Measurements from ENCODE around the gene PRKCH.

Gene PRKCH

DNA sequence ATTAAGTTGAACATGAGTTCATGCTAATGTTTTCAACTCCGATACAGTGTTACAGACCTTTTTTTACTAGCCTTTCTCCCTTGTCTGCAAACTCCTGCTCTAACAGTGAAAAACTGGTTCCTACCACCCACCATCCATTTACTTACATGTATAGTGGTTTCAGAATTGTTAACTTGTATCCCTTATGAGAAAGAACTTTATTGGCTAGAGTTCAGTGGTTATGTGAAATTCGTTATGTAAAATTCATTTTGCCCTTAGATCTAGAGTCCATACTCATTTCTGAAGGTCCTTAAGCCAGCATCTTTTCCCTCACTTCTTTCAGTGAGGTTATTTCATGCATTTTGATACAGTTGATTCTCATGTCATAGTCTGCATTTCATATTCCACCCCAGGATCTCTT is 51.0 kb downstream of the PRKCH start:
- peaks cover 20% of the 10 kb centered on the region for H3K4me1 ChIP-seq (ENCODE audit: insufficient read depth, low read length, poor library complexity, severe bottlenecking)
- H3F3A ChIP-seq (ENCODE audit: low read depth): no peaks in the 10 kb centered on the region
- no peak overlapping the region for H3K4me2 ChIP-seq (ENCODE audit: low read depth, low read length, poor library complexity, severe bottlenecking)
- H3K9me3 ChIP-seq (ENCODE audit: insufficient read depth, low read depth, low read length): peaks cover 24% of the 10 kb centered on the region; the same call in 1 of the 2 replicates
- H4K20me1 ChIP-seq (ENCODE audit: insufficient read depth, low read length, poor library complexity, severe bottlenecking): peaks cover 31% of the 10 kb centered on the region
- peaks cover 35% of the 10 kb centered on the region; the same call in 1 of the 2 replicates for H3K36me3 ChIP-seq (ENCODE audit: insufficient read depth, low read length)
- no peaks in the 10 kb centered on the region for H3K9me2 ChIP-seq (replicated peaks; ENCODE audit: low read depth, low read length)
- no peak for TF ChIP-seq EZH2phosphoT487 (IDR thresholded peaks at IDR 0.05; ENCODE audit: borderline replicate concordance)
- TF ChIP-seq, protein P1, sequence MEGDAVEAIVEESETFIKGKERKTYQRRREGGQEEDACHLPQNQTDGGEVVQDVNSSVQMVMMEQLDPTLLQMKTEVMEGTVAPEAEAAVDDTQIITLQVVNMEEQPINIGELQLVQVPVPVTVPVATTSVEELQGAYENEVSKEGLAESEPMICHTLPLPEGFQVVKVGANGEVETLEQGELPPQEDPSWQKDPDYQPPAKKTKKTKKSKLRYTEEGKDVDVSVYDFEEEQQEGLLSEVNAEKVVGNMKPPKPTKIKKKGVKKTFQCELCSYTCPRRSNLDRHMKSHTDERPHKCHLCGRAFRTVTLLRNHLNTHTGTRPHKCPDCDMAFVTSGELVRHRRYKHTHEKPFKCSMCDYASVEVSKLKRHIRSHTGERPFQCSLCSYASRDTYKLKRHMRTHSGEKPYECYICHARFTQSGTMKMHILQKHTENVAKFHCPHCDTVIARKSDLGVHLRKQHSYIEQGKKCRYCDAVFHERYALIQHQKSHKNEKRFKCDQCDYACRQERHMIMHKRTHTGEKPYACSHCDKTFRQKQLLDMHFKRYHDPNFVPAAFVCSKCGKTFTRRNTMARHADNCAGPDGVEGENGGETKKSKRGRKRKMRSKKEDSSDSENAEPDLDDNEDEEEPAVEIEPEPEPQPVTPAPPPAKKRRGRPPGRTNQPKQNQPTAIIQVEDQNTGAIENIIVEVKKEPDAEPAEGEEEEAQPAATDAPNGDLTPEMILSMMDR (conservative IDR thresholded peaks at IDR 0.05; ENCODE audit: low read length): no peak
- no peak overlapping the region for H3K4me3 ChIP-seq (ENCODE audit: low read length, poor library complexity, severe bottlenecking)
- H3K79me2 ChIP-seq (ENCODE audit: insufficient read depth, low read length): peaks cover 100% of the 10 kb centered on the region
- no peak overlapping the region for H3K9ac ChIP-seq (ENCODE audit: low read depth, low read length, poor library complexity, severe bottlenecking)
- H3K27me3 ChIP-seq (ENCODE audit: insufficient read depth, low read length, poor library complexity, severe bottlenecking): no peaks in the 10 kb centered on the region
- H2AFZ ChIP-seq (ENCODE audit: low read length): no peak overlapping the region

DNA sequence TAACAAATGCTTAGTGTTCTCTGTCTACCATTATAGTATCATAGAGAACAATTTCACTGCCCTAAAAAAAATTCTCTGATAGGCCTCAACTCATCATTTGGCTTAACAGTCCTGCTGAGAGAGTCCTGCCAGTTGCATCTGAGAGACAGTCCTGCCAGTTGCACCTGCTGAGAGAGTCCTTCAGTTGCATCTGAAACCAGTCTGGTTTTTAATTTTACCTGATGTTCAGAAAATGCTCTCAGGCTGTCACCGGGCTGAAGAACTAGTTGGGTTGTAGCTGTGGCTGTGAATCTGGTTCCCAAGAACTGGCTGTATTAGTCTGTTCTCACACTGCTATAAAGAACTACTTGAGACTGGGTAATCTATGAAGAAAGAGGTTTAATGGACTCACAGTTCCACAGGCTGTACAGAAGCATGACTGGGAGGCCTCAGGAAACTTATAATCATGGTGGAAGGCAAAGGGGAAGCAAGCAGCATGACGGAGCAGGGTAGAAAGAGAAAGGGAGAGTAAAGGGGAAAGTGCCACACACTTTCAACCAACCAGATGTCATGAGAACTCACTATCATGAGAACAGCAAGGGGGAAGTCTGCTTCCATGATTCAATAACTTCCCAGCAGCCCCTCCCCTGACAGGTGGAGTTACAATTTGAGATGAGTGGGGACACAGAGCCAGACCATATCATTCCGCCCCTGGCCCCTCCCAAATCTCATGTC is 51.6 kb downstream of the PRKCH start:
- no peak overlapping the region for H3K4me2 ChIP-seq (ENCODE audit: low read depth, low read length, poor library complexity, severe bottlenecking)
- H3K4me1 ChIP-seq (ENCODE audit: insufficient read depth, low read length, poor library complexity, severe bottlenecking): peaks cover 20% of the 10 kb centered on the region
- TF ChIP-seq, protein P1 (conservative IDR thresholded peaks at IDR 0.05; ENCODE audit: low read length): no peak
- no peak for TF ChIP-seq EZH2phosphoT487 (IDR thresholded peaks at IDR 0.05; ENCODE audit: borderline replicate concordance)
- no peak overlapping the region for H3K4me3 ChIP-seq (ENCODE audit: low read length, poor library complexity, severe bottlenecking)
- peaks cover 31% of the 10 kb centered on the region for H4K20me1 ChIP-seq (ENCODE audit: insufficient read depth, low read length, poor library complexity, severe bottlenecking)
- peaks cover 24% of the 10 kb centered on the region; the same call in 1 of the 2 replicates for H3K9me3 ChIP-seq (ENCODE audit: insufficient read depth, low read depth, low read length)
- no peak overlapping the region for H3K9ac ChIP-seq (ENCODE audit: low read depth, low read length, poor library complexity, severe bottlenecking)
- H3K79me2 ChIP-seq (ENCODE audit: insufficient read depth, low read length): peaks cover 100% of the 10 kb centered on the region
- H3F3A ChIP-seq (ENCODE audit: low read depth): no peaks in the 10 kb centered on the region
- H3K36me3 ChIP-seq (ENCODE audit: insufficient read depth, low read length): peaks cover 35% of the 10 kb centered on the region; the same call in 1 of the 2 replicates
- H3K27me3 ChIP-seq (ENCODE audit: insufficient read depth, low read length, poor library complexity, severe bottlenecking): no peaks in the 10 kb centered on the region
- no peak overlapping the region for H2AFZ ChIP-seq (ENCODE audit: low read length)
- H3K9me2 ChIP-seq (replicated peaks; ENCODE audit: low read depth, low read length): no peaks in the 10 kb centered on the region

DNA sequence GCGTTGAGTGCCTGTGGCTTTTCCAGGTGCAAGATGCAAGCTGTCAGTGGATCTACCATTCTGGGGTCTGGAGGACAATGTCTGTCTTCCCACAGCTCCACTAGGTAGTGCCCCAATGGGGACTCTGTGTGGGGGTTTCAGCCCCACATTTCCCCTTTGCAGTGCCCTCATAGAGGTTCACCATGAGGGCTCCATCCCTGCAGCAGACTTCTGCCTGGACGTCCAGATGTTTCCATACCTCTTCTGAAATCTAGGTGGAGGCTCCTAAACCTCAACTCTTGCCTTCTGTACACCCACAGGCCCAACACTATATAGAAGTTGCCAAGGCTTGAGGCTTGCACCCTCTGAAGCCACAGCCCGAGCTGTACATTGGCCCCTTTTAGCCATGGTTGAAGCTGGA is 52.9 kb downstream of the PRKCH start:
- Histone ChIP-seq H3K27me3 (ENCODE audit: insufficient read depth, low read length, poor library complexity, severe bottlenecking) (no peaks in the 10 kb centered on the region), H3K79me2 (ENCODE audit: insufficient read depth, low read length) (peaks cover 100% of the 10 kb centered on the region), H2AFZ (ENCODE audit: low read length) (no peak overlapping the region), H3F3A (ENCODE audit: low read depth) (no peaks in the 10 kb centered on the region), H3K36me3 (ENCODE audit: insufficient read depth, low read length) (peaks cover 40% of the 10 kb centered on the region; the same call in 1 of the 2 replicates), H3K4me3 (ENCODE audit: low read length, poor library complexity, severe bottlenecking) (no peak overlapping the region), H3K9me2 (replicated peaks; ENCODE audit: low read depth, low read length) (no peaks in the 10 kb centered on the region), H3K9ac (ENCODE audit: low read depth, low read length, poor library complexity, severe bottlenecking) (no peak overlapping the region), H3K4me1 (ENCODE audit: insufficient read depth, low read length, poor library complexity, severe bottlenecking) (peaks cover 9% of the 10 kb centered on the region), H3K4me2 (ENCODE audit: low read depth, low read length, poor library complexity, severe bottlenecking) (no peak overlapping the region), H4K20me1 (ENCODE audit: insufficient read depth, low read length, poor library complexity, severe bottlenecking) (peaks cover 38% of the 10 kb centered on the region), H3K9me3 (ENCODE audit: insufficient read depth, low read depth, low read length) (peaks cover 24% of the 10 kb centered on the region; the same call in 1 of the 2 replicates)
- no peak for TF ChIP-seq EZH2phosphoT487 (IDR thresholded peaks at IDR 0.05; ENCODE audit: borderline replicate concordance)
- TF ChIP-seq, protein P1 (conservative IDR thresholded peaks at IDR 0.05; ENCODE audit: low read length): no peak

Measured in Loucy (cell line).